T1000 (cell line): ENCODE results near the gene AGBL1.
"Not testable (repeated sequence)": the region's sequence is repeated elsewhere in the genome, so short reads cannot be mapped to it uniquely, and the experiment has no call there.

ENCODE experiments used
- DNase-seq: peaks from one replicate; lab custom pipeline; 2025; ENCODE audit warnings: mixed read lengths; lab: John Stamatoyannopoulos, UW

Gene AGBL1

DNA sequence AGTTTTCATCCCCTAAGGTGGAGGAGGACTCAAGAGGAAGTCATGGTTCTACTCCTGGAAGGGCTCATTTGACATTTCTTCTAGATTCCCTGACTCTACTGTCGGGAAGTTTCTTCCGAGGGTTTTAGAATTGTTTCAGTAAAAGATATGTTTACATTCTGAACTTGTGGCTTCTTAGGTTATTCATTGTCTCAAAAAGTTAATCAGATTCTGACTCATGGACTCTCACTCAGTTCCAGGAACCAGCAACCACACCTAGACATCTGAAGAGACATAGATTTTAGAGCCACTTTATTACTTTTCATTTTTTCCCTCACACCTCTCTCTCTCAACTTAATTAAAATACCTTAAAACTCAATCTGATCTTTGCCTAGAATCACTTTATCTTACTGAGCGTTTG is 862.6 kb downstream of the AGBL1 start:
- no peak for DNase-seq

DNA sequence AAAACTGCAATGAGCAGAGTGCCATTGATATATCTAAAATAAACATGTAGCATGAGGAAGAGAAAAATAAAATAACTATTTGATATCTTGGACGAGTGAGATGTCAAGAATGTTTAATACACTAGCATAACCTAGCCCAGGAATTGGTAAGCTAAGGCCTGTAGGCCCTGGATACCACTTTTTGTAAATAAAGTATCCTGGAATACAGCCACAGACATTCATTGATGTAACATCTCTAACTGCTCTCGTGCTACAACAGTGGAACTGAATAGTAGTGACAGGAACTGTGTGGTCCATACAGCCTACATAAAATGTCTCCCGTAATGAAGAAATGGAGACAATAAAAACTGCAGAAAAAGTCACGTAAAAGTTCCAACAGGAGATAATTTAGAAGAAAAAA is 869.0 kb downstream of the AGBL1 start:
- DNase-seq, result no peak

DNA sequence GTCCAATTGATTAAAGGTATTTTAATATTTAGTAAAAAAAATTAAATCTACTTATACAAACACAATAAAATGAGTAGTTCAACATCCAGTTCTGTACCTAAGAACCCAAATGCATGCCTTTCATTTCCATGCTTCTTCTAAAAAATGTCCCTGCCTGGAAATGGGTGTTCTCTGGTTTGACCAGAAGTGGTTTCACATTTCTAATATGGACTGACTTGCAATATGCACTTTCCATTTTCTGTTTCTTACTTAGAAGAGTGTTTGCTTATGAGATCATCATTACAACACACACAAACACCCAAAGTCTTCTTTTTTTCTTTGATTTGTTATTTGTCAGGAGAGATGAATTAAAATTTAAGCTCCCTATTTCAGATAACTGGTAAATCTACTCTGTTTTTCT is 879.6 kb downstream of the AGBL1 start:
- no peak for DNase-seq

DNA sequence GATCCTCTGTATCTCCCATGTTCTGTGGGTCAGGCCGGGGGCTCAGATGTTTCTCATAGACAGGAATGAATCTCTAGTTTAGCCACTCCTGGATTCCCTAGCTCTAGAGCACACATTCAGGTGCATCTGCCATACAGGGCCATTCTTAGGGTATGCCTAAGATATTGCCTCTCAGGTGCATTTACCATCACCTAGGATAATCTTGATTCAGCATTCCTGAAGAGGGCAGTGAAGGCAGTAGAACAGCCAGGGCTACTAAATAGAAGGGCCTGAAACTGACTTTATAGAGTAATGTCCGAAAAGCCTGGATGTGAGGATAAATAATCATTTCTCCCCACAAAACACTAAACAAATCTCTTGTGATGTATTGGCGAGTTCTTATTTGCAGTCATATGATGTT is 882.0 kb downstream of the AGBL1 start:
- DNase-seq, result no peak

DNA sequence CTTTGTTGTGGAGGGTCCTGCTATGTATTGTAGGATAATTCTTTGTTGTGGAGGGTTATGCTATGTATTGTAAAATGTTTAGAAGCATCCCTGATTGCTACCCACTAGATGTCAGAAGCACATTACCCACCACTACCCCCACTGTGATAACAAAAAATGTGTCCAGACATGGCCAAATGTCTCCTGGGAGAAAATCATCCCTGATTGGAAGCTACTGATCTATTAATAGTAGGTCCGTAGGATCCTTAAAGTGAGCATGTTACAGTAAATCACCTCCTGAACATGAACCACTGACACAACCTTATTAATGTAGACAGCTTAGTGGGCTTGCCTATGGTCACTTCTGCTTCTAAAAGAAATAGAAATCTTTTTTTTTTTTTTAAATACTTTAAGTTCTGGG is 884.6 kb downstream of the AGBL1 start:
- no peak for DNase-seq

DNA sequence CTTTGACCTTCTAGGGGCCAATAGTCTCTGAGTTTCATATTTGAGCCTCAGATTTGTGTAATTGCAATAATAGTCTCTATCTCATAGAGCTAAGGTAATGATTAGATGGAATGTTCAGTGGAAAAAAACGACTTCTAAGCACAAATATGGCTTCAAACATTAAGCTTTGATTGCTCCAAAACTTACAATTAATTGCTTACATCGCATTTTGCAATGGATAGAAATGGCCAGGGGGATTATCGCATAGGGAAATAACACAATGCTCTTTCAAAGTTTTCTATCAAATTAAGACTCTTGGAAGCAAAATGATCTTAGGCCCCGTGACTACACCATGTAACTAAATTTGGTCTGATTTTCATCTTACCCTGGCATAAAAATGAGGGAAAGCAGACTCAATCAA is 888.6 kb downstream of the AGBL1 start:
- DNase-seq, result no peak

DNA sequence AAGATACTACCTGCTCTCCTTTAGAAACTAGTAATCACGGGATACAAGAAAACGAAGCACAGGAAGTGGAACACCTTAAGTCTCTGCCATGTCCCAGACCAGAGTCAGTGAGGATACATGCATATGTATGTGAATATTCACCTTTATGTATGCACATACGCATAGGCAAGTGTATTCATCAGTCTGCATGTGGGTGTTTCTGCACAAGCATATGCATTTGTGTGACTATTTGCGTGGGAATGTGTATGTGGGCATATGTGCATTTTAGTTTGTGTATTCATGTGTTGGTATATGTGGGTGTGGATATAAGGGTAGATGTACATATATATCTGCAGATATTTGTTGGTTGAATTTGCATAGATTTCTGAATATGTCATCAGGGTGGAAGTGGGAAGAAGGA is 889.7 kb downstream of the AGBL1 start:
- no peak for DNase-seq

DNA sequence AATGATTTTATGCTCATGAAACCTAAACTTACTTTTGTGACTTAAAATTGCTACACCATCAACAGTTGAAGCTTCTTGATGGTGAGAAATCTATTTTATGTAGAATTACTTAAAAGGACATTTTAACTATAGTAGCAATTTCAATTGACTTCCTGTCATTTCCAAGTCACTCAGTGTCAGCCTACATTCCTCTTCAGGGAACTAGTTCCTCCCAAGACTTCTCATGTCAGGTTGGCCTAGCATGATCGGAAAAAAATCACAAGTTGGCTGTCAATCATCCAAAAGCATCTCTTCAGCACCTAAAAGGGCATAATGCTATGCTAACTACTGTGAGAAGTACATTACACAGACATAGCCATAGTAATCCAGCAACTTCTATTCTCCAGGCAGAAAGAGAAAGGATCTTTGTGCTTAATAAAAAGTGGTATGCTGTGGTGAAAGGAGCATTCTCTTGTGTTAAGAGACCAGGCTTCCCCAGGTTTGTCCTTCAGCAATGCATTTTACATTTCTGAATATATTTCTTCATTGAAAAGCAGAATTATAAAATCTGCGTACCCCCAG is 893.7 kb downstream of the AGBL1 start:
- no peak for DNase-seq

DNA sequence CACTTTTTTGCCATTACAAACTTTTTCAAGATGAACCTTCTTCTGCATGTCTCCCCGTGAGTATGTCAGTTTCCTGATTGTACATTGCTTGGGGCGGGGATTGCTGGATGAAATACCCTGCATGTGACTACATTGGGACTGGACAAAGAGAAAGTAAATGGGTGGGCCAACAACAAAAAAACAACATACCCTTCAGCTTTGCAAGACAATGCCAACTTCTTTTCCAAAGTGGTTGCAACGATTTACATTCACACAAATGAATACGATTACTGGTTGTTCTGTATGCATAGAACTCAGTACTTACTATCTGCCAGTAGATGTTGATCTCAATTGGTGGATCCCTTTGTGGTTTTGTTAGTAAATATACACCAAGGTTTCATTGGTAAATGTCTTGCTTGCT is 908.4 kb downstream of the AGBL1 start:
- DNase-seq, result no peak

DNA sequence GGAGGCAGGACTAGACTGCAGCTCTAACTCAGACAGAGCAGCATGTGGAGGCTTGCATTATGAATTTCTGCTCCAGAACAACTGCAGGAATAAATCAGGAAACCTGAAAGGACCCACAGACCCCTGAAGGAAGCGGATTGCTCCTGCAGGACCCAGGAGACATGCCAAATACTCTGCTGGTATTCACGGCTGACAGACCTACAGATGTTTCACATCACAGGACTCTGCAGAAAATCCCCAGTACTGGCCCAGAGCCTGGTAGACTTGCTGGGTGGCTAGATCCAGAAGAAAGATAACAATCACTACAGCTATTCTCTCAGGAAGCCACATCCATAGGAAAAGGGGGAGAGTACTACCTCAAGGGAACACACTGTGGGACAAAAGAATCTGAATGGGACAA is 942.1 kb downstream of the AGBL1 start:
- DNase-seq, result no peak

DNA sequence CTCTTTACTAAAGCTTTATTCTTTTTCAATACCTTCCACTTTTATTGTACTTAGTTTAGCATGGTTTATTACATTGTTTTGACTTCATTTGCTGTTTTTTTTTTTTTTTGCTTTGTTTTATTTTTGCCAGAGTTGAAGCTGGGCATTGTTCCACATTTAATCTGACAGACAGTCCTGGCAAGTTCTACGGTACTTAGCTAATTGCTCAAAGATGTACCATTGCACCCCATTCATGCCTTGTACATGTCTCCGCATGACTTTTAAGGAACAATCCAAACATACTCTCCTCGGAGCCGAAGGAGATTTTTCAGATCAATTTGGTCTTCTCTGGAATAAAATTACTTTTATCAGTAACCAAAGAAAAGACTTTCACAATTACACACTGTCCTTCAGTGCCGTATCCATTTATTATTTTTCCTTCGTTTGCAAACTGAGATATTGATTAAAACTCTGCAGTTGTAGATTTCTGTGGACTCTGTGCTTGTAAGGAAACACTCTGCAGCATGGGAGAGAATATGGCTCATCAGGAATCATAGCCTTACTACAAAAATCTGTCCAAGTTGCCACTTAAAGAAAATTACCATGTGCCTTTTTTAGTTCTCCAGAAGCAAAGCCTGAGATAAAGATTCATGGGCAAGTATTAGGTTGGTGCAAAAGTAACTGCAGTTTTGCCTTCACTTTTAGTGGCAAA is 952.0 kb downstream of the AGBL1 start:
- DNase-seq, result no peak

DNA sequence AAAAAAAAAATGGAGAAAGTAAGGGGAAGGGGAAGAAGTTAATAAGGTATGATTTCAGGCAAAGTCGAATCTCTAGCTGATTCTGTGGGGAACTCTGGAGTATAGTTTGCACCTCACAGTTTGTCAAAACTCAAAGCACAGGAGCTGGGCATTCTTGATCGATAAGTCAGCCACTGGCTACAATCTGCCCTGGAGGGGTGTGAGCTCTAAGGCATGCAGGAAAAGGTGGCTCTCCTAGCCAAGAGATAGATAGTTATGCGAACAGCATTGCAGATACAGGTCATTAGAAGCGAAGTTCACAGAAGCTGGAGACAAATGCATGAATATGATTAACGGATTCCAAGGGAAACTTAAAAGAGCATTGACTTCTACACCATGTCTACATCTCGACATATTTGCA is 952.6 kb downstream of the AGBL1 start:
- DNase-seq, result no peak

DNA sequence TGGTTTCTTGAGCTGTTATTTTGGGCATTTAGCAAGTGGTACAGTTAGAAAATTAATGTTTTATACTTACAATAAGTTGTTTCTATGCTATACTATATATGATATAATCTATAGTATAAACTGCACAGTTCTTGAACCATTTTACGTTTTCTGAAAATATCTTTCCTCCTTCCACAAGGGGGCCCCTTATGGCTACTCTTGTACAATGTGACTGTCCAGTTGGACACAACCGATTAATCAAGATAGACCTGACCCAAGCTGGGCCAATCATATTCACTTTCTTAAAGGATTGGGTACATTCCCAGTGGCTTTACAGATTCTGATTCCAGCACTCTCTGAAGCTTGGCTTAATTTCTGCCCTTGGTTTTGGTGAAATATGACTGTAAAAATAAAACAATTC is 953.4 kb downstream of the AGBL1 start:
- no peak for DNase-seq

DNA sequence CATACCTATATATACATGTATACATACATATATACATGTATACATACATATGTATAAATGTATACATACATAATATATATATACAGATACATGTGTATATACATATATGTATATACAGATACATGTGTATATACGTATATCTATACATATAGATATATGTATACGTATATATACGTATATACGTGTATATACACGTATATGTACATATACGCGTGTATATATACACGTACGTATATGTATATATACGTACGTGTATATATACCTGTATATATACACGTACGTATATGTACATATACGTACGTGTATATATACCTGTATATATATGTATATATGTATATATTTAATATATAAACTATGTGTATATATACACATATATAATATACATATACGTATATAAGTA is 955.2 kb downstream of the AGBL1 start:
- DNase-seq, result no peak

DNA sequence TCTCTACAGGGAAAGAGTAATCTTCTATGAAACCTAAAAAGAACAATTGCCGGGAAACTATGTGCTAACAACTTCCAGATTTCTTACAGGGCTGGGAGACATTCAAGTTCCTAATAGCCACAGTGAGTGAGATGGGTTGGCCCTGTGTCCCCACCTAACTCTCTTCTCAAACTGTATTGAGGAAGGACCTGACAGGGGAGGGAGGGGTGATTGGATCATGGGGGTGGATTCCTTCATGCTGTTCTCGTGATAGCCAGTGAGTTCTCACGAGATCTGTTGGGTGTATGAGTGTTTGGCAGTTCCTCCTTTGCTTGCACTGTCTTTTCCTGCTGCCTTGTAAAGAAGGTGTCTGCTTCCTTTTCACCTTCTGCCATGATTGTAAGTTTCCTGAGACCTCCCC is 958.7 kb downstream of the AGBL1 start:
- DNase-seq, result no peak

DNA sequence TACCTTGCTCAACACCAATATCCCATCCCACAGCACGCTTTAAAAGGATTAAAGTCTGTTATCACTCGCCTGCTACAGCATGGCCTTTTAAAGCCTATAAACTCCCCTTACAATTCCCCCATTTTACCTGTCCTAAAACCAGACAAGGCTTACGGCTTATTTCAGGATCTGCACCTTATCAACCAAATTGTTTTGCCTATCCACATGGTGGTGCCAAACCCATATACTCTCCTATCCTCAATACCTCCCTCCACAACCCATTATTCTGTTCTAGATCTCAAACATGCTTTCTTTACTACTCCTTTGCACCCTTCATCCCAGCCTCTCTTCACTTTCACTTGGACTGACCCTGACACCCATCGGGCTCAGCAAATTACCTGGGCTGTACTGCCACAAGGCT is 962.9 kb downstream of the AGBL1 start:
- DNase-seq, result not testable (repeated sequence)

DNA sequence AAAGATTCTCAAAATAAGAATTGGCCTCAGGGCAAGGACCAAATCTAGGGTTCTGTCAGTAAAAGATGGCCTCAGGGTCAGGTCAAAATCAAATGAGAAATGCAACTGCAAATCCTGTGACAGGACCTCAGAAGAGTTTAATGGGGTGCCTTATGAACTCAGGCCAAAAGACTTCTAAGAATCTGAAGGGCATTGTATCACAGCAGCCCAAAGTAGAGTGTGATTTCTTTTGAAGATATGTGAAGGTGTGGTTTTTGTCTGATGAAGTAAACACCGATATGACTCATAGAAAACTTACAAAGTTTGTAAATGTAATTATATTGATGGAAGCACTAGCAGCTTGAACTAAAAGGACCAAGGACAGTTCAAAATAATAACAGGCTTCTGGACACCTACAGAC is 966.1 kb downstream of the AGBL1 start:
- DNase-seq, result no peak

DNA sequence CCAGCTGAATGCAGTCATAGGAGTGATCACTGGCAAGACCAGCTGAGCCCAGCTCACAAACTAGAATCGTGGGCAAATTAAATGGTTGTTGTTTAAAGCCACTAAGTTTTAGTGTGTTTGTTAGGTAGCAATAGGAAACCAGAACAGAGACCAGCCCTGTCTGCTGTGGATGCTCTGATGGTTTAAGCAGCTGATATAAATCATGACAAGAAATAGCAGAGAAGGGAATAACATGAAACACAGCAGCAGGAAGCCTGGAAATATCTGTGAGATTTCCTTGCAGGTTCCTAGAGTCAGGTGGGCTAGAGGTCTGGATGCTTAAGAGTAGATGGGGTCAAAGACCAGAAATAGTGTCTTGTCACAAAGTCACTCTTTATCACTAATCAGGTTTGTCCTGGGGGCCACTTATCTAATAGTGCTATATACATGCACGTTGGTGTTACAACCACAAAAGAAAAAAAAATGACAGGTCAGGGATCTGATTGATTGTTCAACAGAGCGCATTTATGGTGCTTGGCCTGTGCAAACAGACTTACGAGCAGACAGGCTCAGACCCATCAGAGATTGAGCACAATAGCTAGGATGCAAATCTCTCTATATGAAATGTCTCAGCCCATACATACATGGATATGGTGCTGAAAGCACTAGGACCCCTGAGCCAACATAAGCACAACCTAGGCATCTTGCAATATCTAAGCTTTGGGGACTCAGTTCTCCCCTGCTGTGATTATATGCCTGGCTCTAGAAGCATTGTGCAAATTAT is 967.7 kb downstream of the AGBL1 start:
- no peak for DNase-seq
